NCI-H2107 (cell line): ENCODE results near the gene MAN1C1.

Experiments used
- DNase-seq: peaks from one replicate; lab custom pipeline; 2025; lab: John Stamatoyannopoulos, UW

MAN1C1 gene

GRCh38 chr1:25616095-25616986 lies at the start of gene MAN1C1:
Gene MAN1C1 (plus strand): TSS chr1:25616791. CDS start chr1:25617798, 1,007 bp downstream.
- peak; percentile 84 for DNase-seq

GRCh38 chr1:25567710-25568089 lies 48.9 kb upstream of the MAN1C1 start:
- DNase-seq: no peak

GRCh38 chr1:25568090-25568833 lies 48.3 kb upstream of the MAN1C1 start:
- DNase-seq: peak; percentile 51

GRCh38 chr1:25568834-25569596 lies 47.6 kb upstream of the MAN1C1 start:
- DNase-seq: no peak

- no peak for DNase-seq
Measured at GRCh38 chr1:25569597-25570396, 46.8 kb upstream of the MAN1C1 start.

- DNase-seq: no peak
Measured at GRCh38 chr1:25570798-25571521, 45.6 kb upstream of the MAN1C1 start.

GRCh38 chr1:25571522-25571970 lies 45.0 kb upstream of the MAN1C1 start:
- DNase-seq: no peak

- no peak for DNase-seq
Measured at GRCh38 chr1:25572107-25572506, 44.5 kb upstream of the MAN1C1 start.

- peak; percentile 13 for DNase-seq
Measured at GRCh38 chr1:25572708-25573590, 43.6 kb upstream of the MAN1C1 start.

- no peak for DNase-seq
Measured at GRCh38 chr1:25573591-25573930, 43.0 kb upstream of the MAN1C1 start.

- no peak for DNase-seq
Measured at GRCh38 chr1:25573961-25574360, 42.6 kb upstream of the MAN1C1 start.

- no peak for DNase-seq
Measured at GRCh38 chr1:25575191-25575590, 41.4 kb upstream of the MAN1C1 start.

- DNase-seq: no peak
Measured at GRCh38 chr1:25576459-25577133, 40.0 kb upstream of the MAN1C1 start.

GRCh38 chr1:25577134-25577920 lies 39.3 kb upstream of the MAN1C1 start:
- DNase-seq: no peak

GRCh38 chr1:25579292-25580252 lies 37.0 kb upstream of the MAN1C1 start:
- DNase-seq: no peak

GRCh38 chr1:25580927-25581326 lies 35.7 kb upstream of the MAN1C1 start:
- DNase-seq: no peak

GRCh38 chr1:25581764-25582163 lies 34.8 kb upstream of the MAN1C1 start:
- DNase-seq: no peak
